Endodermal cell (in vitro differentiated cells): ENCODE measurements around the gene TEKTIP1. TPM values are rescaled to one million over a fixed set of nuclear protein-coding genes. Genes with fewer than 3 reads are reported as not detected.

Experiments
- DNase-seq: peaks from one replicate; pipeline ENCODE4 v3.0.0-alpha.2; 2017
- H3K27ac ChIP-seq: 2 replicates; pipeline ENCODE4 v1.5.1; 2013; ENCODE audit warnings: mild to moderate bottlenecking, low read depth, low read length, moderate library complexity
- H3K27me3 ChIP-seq: 2 replicates; pipeline ENCODE4 v1.6.1; 2013; ENCODE audit warnings: mild to moderate bottlenecking, low read length, moderate library complexity; ENCODE audit not compliant: insufficient read depth, control insufficient read depth, poor library complexity, severe bottlenecking
- H3K36me3 ChIP-seq: 2 replicates; pipeline ENCODE4 v1.7.0; 2013; ENCODE audit warnings: mild to moderate bottlenecking, low read length, moderate library complexity; ENCODE audit not compliant: control insufficient read depth, insufficient read depth
- H3K4me1 ChIP-seq: one replicate; pipeline ENCODE4 v1.7.0; 2013; ENCODE audit warnings: low read length; ENCODE audit not compliant: control insufficient read depth, insufficient read depth
- H3K4me3 ChIP-seq: 2 replicates; pipeline ENCODE4 v1.5.1; 2013; ENCODE audit warnings: mild to moderate bottlenecking, low read length, moderate library complexity
- H3K9ac ChIP-seq: 2 replicates; pipeline ENCODE4 v1.6.1; 2013; ENCODE audit warnings: mild to moderate bottlenecking, low read length, moderate library complexity; ENCODE audit not compliant: poor library complexity, severe bottlenecking; ENCODE audit errors: extremely low read depth
- H3K9me3 ChIP-seq: 2 replicates; pipeline ENCODE4 v1.6.1; 2013; ENCODE audit warnings: mild to moderate bottlenecking, low read length, moderate library complexity; ENCODE audit not compliant: control insufficient read depth
- H3K27ac Mint-ChIP-seq: 2 replicates; pipeline ENCODE4 v1.8.0; 2020; ENCODE audit warnings: mixed read lengths
- H3K27me3 Mint-ChIP-seq: 2 replicates; pipeline ENCODE4 v1.8.0; 2021; ENCODE audit warnings: mild to moderate bottlenecking, mixed read lengths; ENCODE audit not compliant: insufficient read depth
- H3K36me3 Mint-ChIP-seq: 2 replicates; pipeline ENCODE4 v1.8.0; 2020; ENCODE audit warnings: low read depth, mixed read lengths
- H3K4me1 Mint-ChIP-seq: 2 replicates; pipeline ENCODE4 v1.8.0; 2020; ENCODE audit warnings: mixed read lengths
- H3K4me3 Mint-ChIP-seq: 2 replicates; pipeline ENCODE4 v1.8.0; 2020; ENCODE audit warnings: mild to moderate bottlenecking, moderate library complexity, mixed read lengths
- H3K9me3 Mint-ChIP-seq: 2 replicates; pipeline ENCODE4 v1.8.0; 2020; ENCODE audit warnings: mild to moderate bottlenecking, mixed read lengths
- WGBS, 2 experiments: methylation state at CpG; one replicate each; pipeline versions ENCODE4 v1.1.5 to v1.1.7; 2013; ENCODE audit warnings: missing lambda C conversion rate in 2 of 2, mixed read lengths in 1 of 2; ENCODE audit not compliant: insufficient coverage in 1 of 2, insufficient read length in 1 of 2; 5-methylcytosine and 5-hydroxymethylcytosine counted together
- total RNA-seq, 2 donors: library from RNA; stranded (reverse); fragmentation: NEBNext Ultra II Directional in 1 of 2; extraction: Animal tissue kit (Norgen Biotek cat#: 25700) in 1 of 2; gene quantifications; 2 replicates in 1 of 2; 3 replicates in 1 of 2; pipeline ENCODE4 v1.2.1, GENCODE V29; 2021
- TF ChIP-seq, protein P1 (sequence below): fragments of 200-600 bp; sonication (generic); conservative IDR thresholded peaks from 2 replicates; pipeline ENCODE4 v1.5.0; 2021; ENCODE audit warnings: antibody characterized with exemption, mild to moderate bottlenecking

TEKTIP1 gene
- total RNA-seq, 2 donors from 2014 or later = 4.6 to 5.7 TPM

DNA sequence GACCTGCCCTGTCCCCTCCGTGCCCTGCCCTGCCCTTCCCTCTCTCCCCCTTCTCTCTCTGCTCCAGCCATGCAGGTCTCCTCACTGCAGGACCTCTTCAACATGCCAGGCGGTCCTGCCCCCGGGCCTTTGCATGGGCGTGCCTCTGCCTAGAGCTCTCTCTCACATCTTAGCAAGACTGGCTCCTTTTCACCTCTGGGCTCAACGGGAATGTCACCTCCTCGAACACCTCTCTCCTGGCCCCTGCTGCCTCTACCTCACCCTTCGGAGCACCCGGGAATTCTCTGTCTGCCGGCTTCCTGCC is 12.8 kb downstream of the TEKTIP1 start:
- TF ChIP-seq, protein P1, sequence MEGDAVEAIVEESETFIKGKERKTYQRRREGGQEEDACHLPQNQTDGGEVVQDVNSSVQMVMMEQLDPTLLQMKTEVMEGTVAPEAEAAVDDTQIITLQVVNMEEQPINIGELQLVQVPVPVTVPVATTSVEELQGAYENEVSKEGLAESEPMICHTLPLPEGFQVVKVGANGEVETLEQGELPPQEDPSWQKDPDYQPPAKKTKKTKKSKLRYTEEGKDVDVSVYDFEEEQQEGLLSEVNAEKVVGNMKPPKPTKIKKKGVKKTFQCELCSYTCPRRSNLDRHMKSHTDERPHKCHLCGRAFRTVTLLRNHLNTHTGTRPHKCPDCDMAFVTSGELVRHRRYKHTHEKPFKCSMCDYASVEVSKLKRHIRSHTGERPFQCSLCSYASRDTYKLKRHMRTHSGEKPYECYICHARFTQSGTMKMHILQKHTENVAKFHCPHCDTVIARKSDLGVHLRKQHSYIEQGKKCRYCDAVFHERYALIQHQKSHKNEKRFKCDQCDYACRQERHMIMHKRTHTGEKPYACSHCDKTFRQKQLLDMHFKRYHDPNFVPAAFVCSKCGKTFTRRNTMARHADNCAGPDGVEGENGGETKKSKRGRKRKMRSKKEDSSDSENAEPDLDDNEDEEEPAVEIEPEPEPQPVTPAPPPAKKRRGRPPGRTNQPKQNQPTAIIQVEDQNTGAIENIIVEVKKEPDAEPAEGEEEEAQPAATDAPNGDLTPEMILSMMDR = no peak
- Histone ChIP-seq H3K9ac (no peak overlapping the region), H3K36me3 (peaks cover 4% of the 10 kb centered on the region), H3K9me3 (no peaks in the 10 kb centered on the region), H3K4me1 (no peaks in the 10 kb centered on the region), H3K27me3 (no peaks in the 10 kb centered on the region), H3K4me3 (no peak overlapping the region), H3K27ac (no peak overlapping the region)
- H3K4me1 Mint-ChIP-seq = peaks cover 3% of the 10 kb centered on the region
- peaks cover 1% of the 10 kb centered on the region for H3K27me3 Mint-ChIP-seq
- H3K9me3 Mint-ChIP-seq = no peaks in the 10 kb centered on the region
- H3K4me3 Mint-ChIP-seq = no peak overlapping the region
- peak overlapping the region; percentile 26 for H3K27ac Mint-ChIP-seq
- 87 to 94% methylated on average over 7 to 9 of the region's 9 CpGs for WGBS, 2 experiments
- peaks cover 6% of the 10 kb centered on the region for H3K36me3 Mint-ChIP-seq
- DNase-seq = no peak

DNA sequence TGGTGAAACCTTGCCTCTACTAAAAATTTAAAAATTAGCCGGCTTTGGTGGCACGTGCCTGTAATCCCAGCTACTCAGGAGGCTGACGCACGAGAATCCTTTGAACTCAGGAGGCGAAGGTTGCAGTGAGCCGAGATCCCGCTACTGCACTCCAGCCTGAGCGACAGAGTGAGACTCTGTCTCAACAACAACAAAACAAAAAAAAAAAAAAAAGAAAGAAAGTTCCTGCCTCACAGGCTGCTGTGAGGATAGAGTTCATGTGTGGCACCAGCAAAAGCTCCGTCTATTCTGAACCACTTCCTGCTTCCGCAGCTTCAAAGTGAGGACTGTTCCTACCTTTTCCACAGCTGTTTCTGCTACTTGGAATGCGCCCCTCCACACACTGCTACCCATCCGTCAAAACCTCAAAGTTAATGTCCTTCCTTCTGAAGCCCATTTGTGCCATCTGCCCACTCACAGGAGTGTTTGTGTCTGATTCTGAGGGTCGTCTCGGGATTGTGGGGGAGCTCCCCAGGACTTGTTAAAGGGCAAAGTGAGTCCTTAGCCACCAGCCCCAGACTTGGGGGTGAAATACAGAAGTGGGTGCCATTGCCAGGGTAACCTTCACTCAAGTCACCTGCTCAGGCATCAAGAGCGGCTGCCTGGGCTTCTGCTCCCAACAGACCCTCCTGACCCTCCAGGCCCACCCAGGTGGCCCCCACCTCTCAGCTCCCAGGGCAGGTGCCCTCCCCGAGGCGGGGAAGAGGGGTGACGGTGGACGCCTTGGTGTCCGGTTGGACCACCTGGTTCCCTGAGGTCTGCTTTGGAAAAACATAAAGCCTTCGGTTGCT is 15.5 kb downstream of the TEKTIP1 start:
- Mint-ChIP-seq H3K4me3 (no peak overlapping the region), H3K36me3 (peaks cover 6% of the 10 kb centered on the region), H3K9me3 (no peaks in the 10 kb centered on the region), H3K27me3 (peaks cover 15% of the 10 kb centered on the region), H3K27ac (no peak overlapping the region), H3K4me1 (peaks cover 4% of the 10 kb centered on the region)
- H3K9me3 ChIP-seq = no peaks in the 10 kb centered on the region
- DNase-seq = no peak
- no peaks in the 10 kb centered on the region for H3K4me1 ChIP-seq
- H3K4me3 ChIP-seq = no peak overlapping the region
- no peaks in the 10 kb centered on the region for H3K36me3 ChIP-seq
- WGBS, 2 experiments = 88 to 94% methylated on average over 13 to 21 of the region's 21 CpGs
- TF ChIP-seq, protein P1 = no peak
- no peak overlapping the region for H3K27ac ChIP-seq
- H3K9ac ChIP-seq = no peak overlapping the region
- H3K27me3 ChIP-seq = no peaks in the 10 kb centered on the region

DNA sequence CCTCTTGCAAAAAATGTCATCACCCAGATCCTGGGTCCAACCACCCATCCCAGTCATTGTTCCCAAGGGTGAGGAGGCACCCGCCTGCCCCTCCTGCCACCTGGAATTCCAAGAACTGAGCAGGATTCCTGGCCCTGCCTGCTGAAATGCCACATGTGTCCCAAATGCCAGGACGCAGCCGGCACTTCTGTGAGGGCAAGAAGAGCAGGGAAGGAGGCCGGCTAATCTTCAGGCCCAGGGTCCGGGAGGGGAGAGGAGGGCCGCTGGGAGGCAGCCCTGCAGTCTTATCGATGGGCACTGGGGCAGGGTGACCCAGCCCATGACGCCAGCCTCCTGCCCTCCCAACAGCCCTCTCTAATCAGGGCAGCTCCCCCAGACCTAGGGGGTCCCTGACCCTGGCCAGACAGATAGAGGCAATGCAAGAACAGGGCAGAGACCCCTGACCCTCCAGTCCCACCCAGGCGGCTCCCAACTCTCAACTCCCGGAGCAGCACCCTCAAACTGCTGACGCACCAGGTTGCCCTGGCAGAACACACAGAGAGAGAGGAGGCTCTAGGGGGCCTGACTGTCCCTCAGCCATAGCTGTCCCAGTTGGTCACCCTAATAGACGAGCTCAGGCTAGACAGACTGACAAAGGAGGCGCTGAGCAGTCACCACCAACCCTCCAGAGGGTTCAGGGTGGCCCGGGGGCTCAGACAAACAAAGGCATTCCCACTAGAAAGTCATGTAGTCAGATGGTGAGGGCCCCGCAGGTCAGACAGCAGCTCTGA is 16.9 kb downstream of the TEKTIP1 start:
- no peak for DNase-seq
- H3K4me1 Mint-ChIP-seq = peaks cover 4% of the 10 kb centered on the region
- peak overlapping the region; percentile 85 for H3K4me3 ChIP-seq
- WGBS, 2 experiments = 89 to 93% methylated on average over 6 to 15 of the region's 15 CpGs
- H3K4me1 ChIP-seq = no peaks in the 10 kb centered on the region
- no peaks in the 10 kb centered on the region for H3K27me3 ChIP-seq
- no peak overlapping the region for H3K27ac ChIP-seq
- peaks cover 3% of the 10 kb centered on the region for H3K36me3 Mint-ChIP-seq
- H3K27me3 Mint-ChIP-seq = peaks cover 15% of the 10 kb centered on the region
- no peak overlapping the region for H3K27ac Mint-ChIP-seq
- H3K9me3 ChIP-seq = no peaks in the 10 kb centered on the region
- H3K9ac ChIP-seq = no peak overlapping the region
- H3K36me3 ChIP-seq = no peaks in the 10 kb centered on the region
- H3K9me3 Mint-ChIP-seq = no peaks in the 10 kb centered on the region
- TF ChIP-seq, protein P1 = no peak
- H3K4me3 Mint-ChIP-seq = peak overlapping the region; percentile 73
